ENCODE measurements around the gene SMIM43. TPM values are rescaled to one million over a fixed set of nuclear protein-coding genes. Genes with fewer than 3 reads are reported as not detected.
A peak's percentile ranks its signal among the peaks of the same experiment; 100 is the strongest.
"Not testable (repeated sequence)": the region's sequence is repeated elsewhere in the genome, so short reads cannot be mapped to it uniquely, and the experiment has no call there.

Gene SMIM43
- total RNA-seq, 2 donors from 2014 or later = not detected

DNA sequence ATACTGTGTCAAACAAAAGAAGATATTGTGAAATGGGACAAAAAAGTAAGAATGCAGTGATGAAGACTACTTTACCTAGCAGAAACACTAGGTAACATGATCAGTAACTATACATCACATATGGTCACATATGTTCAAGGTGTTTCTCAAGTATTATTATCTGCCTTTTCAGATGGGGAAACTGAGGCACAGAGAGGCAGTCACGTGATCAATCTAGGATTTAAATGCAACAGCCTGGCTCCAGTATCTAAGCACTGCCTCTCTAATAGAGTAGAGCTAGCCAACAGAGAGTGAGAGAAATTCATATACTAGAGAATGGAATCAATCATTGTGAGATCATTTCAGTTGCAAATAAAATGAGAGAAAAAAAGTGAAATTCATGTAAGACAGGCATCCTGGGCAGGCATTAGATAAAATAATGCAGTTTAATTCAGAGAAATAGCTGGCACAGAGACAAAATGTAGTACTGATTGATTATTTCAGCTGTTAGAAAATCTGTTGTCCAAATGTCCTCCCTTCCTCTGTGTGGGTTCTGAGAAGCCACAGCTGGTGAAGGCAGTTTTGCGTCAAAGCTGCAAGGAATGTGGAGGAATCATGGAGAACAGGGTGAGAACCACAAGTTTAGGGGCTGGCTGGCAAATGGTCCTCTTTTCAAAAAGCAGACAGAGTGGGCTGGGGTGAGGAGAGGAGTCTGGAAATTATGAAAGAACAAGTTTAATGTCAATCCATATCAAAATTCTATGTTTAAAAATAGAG lies 26.0 kb downstream of the SMIM43 start:
- Histone ChIP-seq H3K4me1 (ENCODE audit: control insufficient read depth in 1 of 2, low read depth in 2 of 2) (no peaks in the 10 kb centered on the region), H3K36me3 (no peaks in the 10 kb centered on the region), H3K27me3 (replicated peaks; ENCODE audit: insufficient read depth) (no peaks in the 10 kb centered on the region), H3K4me3 (no peak overlapping the region), H3K27ac (no peak overlapping the region), H3K9me3 (no peaks in the 10 kb centered on the region)
- DNase-seq (ENCODE audit: low spot score) (no peak), ATAC-seq (ENCODE audit: insufficient number of reproducible peaks, low FRiP score, low read depth) (no peak)
- TF ChIP-seq, protein P1, sequence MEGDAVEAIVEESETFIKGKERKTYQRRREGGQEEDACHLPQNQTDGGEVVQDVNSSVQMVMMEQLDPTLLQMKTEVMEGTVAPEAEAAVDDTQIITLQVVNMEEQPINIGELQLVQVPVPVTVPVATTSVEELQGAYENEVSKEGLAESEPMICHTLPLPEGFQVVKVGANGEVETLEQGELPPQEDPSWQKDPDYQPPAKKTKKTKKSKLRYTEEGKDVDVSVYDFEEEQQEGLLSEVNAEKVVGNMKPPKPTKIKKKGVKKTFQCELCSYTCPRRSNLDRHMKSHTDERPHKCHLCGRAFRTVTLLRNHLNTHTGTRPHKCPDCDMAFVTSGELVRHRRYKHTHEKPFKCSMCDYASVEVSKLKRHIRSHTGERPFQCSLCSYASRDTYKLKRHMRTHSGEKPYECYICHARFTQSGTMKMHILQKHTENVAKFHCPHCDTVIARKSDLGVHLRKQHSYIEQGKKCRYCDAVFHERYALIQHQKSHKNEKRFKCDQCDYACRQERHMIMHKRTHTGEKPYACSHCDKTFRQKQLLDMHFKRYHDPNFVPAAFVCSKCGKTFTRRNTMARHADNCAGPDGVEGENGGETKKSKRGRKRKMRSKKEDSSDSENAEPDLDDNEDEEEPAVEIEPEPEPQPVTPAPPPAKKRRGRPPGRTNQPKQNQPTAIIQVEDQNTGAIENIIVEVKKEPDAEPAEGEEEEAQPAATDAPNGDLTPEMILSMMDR (IDR thresholded peaks at IDR 0.05) = no peak

DNA sequence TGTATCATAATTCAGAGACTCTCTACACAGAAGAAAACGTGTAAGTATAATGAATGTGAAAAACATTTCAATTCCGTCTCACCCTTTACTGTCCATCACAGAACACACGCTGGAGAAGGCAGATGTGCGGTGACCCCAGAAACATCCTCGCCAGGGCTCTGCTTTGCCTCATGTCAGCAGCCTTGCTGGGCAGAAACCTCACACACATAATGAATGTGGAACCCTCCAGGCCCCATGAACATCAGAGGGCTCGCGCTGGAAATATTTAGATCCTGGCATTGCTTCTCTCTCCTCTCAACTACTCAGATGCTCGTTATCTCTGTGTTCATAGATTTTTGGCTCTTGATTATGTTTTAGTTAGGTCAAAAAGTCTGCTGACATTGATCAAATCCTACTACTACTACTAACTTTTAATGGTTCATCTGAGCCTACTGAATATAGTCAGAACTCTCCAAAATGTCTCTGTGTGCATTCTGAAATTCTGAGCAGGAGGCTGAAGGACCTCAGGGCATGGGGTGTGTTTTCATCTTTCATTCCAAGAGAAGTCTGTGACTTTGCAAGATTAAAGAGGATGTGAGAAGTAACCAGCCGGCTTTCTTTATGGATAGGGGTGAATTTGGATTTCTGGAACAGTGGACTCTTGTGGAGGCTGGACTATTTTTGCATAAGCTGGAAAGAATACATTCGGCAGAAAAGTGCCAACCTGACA lies 27.0 kb downstream of the SMIM43 start:
- no peak overlapping the region for H3K27ac ChIP-seq
- H3K36me3 ChIP-seq = no peaks in the 10 kb centered on the region
- ATAC-seq (ENCODE audit: insufficient number of reproducible peaks, low FRiP score, low read depth) (no peak), DNase-seq (ENCODE audit: low spot score) (no peak)
- no peaks in the 10 kb centered on the region for H3K9me3 ChIP-seq
- H3K27me3 ChIP-seq (replicated peaks; ENCODE audit: insufficient read depth) = no peaks in the 10 kb centered on the region
- H3K4me1 ChIP-seq (ENCODE audit: control insufficient read depth in 1 of 2, low read depth in 2 of 2) = no peaks in the 10 kb centered on the region
- TF ChIP-seq, protein P1 (IDR thresholded peaks at IDR 0.05) = no peak
- H3K4me3 ChIP-seq = no peak overlapping the region

DNA sequence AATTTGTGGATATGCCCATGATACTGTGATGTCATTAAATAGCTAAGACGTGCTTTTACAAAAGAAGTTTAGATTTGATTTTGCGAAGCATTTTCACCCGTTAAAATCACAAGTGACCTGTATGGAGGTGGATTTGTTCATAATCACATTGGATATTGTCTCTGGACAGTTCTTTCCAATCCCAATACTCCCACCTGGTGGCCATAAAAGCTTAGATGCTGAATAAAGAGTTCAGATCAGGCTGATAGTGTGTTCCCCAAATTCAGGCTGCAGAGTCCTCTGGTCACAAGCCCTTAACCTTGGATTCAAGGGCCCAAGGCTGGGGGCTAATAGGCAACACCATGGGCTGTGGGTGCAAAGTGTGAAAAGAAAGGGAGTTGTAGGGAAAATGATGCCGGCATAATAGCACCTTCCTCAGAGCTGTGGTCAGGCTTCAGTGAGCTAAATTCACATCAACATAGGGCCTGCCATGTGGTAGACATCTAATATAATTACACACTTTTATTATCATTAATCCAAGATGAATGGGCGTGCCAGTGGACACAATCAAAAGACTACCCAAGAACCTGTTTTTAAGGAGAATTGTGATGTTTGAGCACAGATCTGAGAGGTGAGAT lies 28.1 kb downstream of the SMIM43 start:
- DNase-seq (ENCODE audit: low spot score) (no peak), ATAC-seq (ENCODE audit: insufficient number of reproducible peaks, low FRiP score, low read depth) (peak; percentile 36)
- TF ChIP-seq, protein P1 (IDR thresholded peaks at IDR 0.05) = peak; percentile 66
- H3K4me1 ChIP-seq (ENCODE audit: control insufficient read depth in 1 of 2, low read depth in 2 of 2) = no peaks in the 10 kb centered on the region
- H3K9me3 ChIP-seq = no peaks in the 10 kb centered on the region
- no peak overlapping the region for H3K27ac ChIP-seq
- no peak overlapping the region for H3K4me3 ChIP-seq
- H3K36me3 ChIP-seq = no peaks in the 10 kb centered on the region
- H3K27me3 ChIP-seq (replicated peaks; ENCODE audit: insufficient read depth) = no peaks in the 10 kb centered on the region

DNA sequence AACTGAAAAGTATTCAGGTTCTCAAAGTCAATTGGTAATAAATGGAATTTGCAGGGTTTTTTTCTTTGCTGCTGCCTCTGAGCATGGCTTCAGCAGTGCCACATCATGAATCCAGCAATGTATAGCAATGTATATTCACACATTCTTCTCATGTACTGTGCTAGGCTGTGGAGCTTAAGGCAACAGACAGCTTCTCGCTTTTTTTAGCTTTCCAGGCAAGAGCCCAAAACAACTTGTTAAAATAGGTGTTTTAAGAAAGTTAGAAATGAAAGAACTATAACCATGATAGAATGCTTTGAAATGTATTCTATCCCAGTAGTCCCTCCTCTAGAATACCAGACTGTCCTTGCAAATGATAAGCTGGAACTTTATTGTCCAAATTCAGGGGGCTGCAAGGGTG lies 30.4 kb downstream of the SMIM43 start:
- H3K36me3 ChIP-seq = no peaks in the 10 kb centered on the region
- no peaks in the 10 kb centered on the region for H3K9me3 ChIP-seq
- H3K4me3 ChIP-seq = no peak overlapping the region
- H3K4me1 ChIP-seq (ENCODE audit: control insufficient read depth in 1 of 2, low read depth in 2 of 2) = no peaks in the 10 kb centered on the region
- no peak overlapping the region for H3K27ac ChIP-seq
- TF ChIP-seq, protein P1 (IDR thresholded peaks at IDR 0.05) = no peak
- no peaks in the 10 kb centered on the region for H3K27me3 ChIP-seq (replicated peaks; ENCODE audit: insufficient read depth)
- ATAC-seq (ENCODE audit: insufficient number of reproducible peaks, low FRiP score, low read depth) = no peak
- no peak for DNase-seq (ENCODE audit: low spot score)

DNA sequence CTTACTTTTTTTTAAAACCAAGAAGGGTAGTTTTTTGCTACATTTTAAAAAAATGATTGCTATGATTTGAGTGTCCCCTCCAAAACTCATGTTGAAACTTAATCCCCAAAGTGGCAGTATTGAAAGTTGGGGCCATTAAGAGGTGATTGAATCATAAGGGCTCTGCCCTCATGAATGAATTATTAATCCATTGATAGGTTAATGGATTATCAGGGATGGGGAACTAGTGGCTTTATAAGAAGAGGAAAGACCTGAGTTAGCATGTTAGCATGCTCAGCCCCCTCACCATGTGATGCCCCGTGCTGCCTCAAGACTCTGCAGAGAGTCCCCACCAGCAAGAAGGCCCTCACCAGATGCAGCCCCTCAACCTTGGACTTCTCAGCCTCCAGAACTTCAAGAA lies 31.0 kb downstream of the SMIM43 start:
- Histone ChIP-seq H3K36me3 (no peaks in the 10 kb centered on the region), H3K4me1 (ENCODE audit: control insufficient read depth in 1 of 2, low read depth in 2 of 2) (no peaks in the 10 kb centered on the region), H3K4me3 (no peak overlapping the region), H3K27ac (no peak overlapping the region), H3K9me3 (no peaks in the 10 kb centered on the region), H3K27me3 (replicated peaks; ENCODE audit: insufficient read depth) (no peaks in the 10 kb centered on the region)
- ATAC-seq (ENCODE audit: insufficient number of reproducible peaks, low FRiP score, low read depth) (no peak), DNase-seq (ENCODE audit: low spot score) (no peak)
- TF ChIP-seq, protein P1 (IDR thresholded peaks at IDR 0.05) = no peak

DNA sequence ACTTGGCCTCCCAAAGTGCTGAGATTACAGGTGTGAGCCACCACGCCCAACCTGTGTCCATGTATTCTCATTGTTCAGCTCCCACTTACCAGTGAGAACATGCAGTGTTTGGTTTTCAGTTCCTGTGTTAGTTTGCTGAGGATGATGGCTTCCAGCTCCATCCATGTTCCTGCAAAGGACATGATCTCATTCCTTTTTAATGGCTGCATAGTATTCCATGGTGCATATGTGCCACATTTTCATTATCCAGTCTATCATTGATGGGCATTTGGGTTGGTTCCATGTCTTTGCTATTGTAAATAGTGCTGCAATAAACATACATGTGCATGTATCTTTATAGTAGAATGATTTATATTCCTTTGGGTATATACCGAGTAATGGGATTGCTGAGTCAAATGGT lies 35.2 kb downstream of the SMIM43 start:
- H3K27me3 ChIP-seq (replicated peaks; ENCODE audit: insufficient read depth); DNase-seq (ENCODE audit: low spot score); H3K4me3 ChIP-seq; H3K9me3 ChIP-seq; H3K36me3 ChIP-seq; H3K27ac ChIP-seq; ATAC-seq (ENCODE audit: insufficient number of reproducible peaks, low FRiP score, low read depth); H3K4me1 ChIP-seq (ENCODE audit: control insufficient read depth in 1 of 2, low read depth in 2 of 2): not testable (repeated sequence)

All from thoracic aorta (tissue), 2 donors.